Endothelial cell of umbilical vein (primary cell): ENCODE data around the gene SNAPIN. TPM values are rescaled to one million over a fixed set of nuclear protein-coding genes. Genes with fewer than 3 reads are reported as not detected.

Experiments
- BruUV-seq: library from RNA; stranded (reverse); fragments of 400-500 nt; replicated peaks from 2 replicates; lab custom pipeline; 2021; lab: Mats Ljungman, UMichigan
- CTCF ChIA-PET: fragments of 300-600, 350-600 bp; sonication (Branson Sonifier 250); formaldehyde crosslinking; loops from one replicate; lab custom pipeline; 2021; ENCODE audit warnings: antibody characterized with exemption, inconsistent platforms; lab: Charles Lee
- POLR2A ChIA-PET: fragments of 300-600, 350-600 bp; sonication (Branson Sonifier 250); formaldehyde crosslinking; loops from one replicate; lab custom pipeline; 2021; ENCODE audit warnings: antibody characterized with exemption, inconsistent platforms; lab: Charles Lee
- DNase-seq: peaks from one replicate; pipeline ENCODE4 v3.0.0-alpha.2; 2011; ENCODE audit warnings: low read depth, low spot score
- FAIRE-seq: peaks from 2 replicates; lab custom pipeline; 2011; peaks lifted over from hg19 to GRCh38; lab: Jason Lieb, UNC
- H2AFZ ChIP-seq: 2 replicates; pipeline ENCODE4 v1.6.0; 2012; ENCODE audit warnings: low read depth, low read length, control low read depth, inconsistent platforms
- H3K27ac ChIP-seq: 2 replicates; pipeline ENCODE4 v1.5.1; 2011; ENCODE audit warnings: low read depth, mild to moderate bottlenecking, control low read depth, low read length, moderate library complexity; ENCODE audit not compliant: insufficient read depth
- H3K27me3 ChIP-seq, 2 experiments: 2 replicates each; pipeline versions ENCODE4 v1.6.0 to v1.6.1; 2011; ENCODE audit warnings: low read length in 2 of 2, mixed read lengths in 1 of 2; ENCODE audit not compliant: control insufficient read depth in 2 of 2, insufficient read depth in 2 of 2
- H3K36me3 ChIP-seq, 2 experiments: 2 replicates in 1 of 2; 3 replicates in 1 of 2; pipeline ENCODE4 v1.5.1; 2011; ENCODE audit warnings: low read length in 2 of 2, mild to moderate bottlenecking in 1 of 2, moderate library complexity in 1 of 2; ENCODE audit not compliant: control insufficient read depth in 2 of 2, insufficient read depth in 2 of 2; ENCODE audit errors: extremely low read depth in 1 of 2
- H3K4me1 ChIP-seq: 3 replicates; pipeline ENCODE4 v1.5.1; 2011; ENCODE audit warnings: mild to moderate bottlenecking, low read length; ENCODE audit not compliant: control insufficient read depth, insufficient read depth; ENCODE audit errors: extremely low read depth
- H3K4me2 ChIP-seq: 2 replicates; pipeline ENCODE4 v1.6.1; 2011; ENCODE audit warnings: low read length, control low read depth, mixed read lengths; ENCODE audit not compliant: insufficient read depth
- H3K4me3 ChIP-seq, 3 experiments: fragments of 200-600 bp in 1 of 3; sonication (generic), shearing (Covaris generic) in 1 of 3; replicated peaks in 1 of 3; 2 replicates each; pipeline ENCODE4 v1.5.1; 2011 to 2016; ENCODE audit warnings: control low read depth in 3 of 3, low read length in 3 of 3, mild to moderate bottlenecking in 2 of 3, inconsistent platforms in 1 of 3, low read depth in 1 of 3, moderate library complexity in 1 of 3; ENCODE audit not compliant: insufficient read depth in 1 of 3
- H3K79me2 ChIP-seq: 2 replicates; pipeline ENCODE4 v1.6.0; 2012; ENCODE audit warnings: low read length, inconsistent platforms; ENCODE audit not compliant: control insufficient read depth, insufficient read depth
- H3K9ac ChIP-seq: replicated peaks from 2 replicates; pipeline ENCODE3; 2011; ENCODE audit warnings: low read length, control low read depth; ENCODE audit not compliant: insufficient read depth; ENCODE audit errors: extremely low read depth
- H3K9me1 ChIP-seq: replicated peaks from 3 replicates; pipeline ENCODE4 v1.6.0; 2011; ENCODE audit warnings: mild to moderate bottlenecking, low read length; ENCODE audit not compliant: control insufficient read depth, insufficient read depth; ENCODE audit errors: extremely low read depth
- H3K9me3 ChIP-seq: replicated peaks from 2 replicates; pipeline ENCODE4 v1.5.1; 2012; ENCODE audit warnings: low read length, inconsistent platforms; ENCODE audit not compliant: control insufficient read depth, insufficient read depth
- H4K20me1 ChIP-seq: replicated peaks from 2 replicates; pipeline ENCODE3; 2011; ENCODE audit warnings: mild to moderate bottlenecking, low read length; ENCODE audit not compliant: control insufficient read depth, insufficient read depth; ENCODE audit errors: extremely low read depth
- EZH2 ChIP-seq: IDR thresholded peaks from 2 replicates; pipeline ENCODE4 v1.6.1; 2012; ENCODE audit warnings: borderline replicate concordance, low read depth, mild to moderate bottlenecking, moderate library complexity, low read length, inconsistent platforms; ENCODE audit not compliant: severe bottlenecking
- FOS ChIP-seq: IDR thresholded peaks from 2 replicates; pipeline ENCODE4 v1.6.1; 2011; ENCODE audit warnings: mild to moderate bottlenecking, low read length, moderate library complexity, borderline replicate concordance; ENCODE audit not compliant: insufficient read depth
- GATA2 ChIP-seq: IDR thresholded peaks from 2 replicates; pipeline ENCODE4 v1.7.0; 2011; ENCODE audit warnings: low read depth, mild to moderate bottlenecking, moderate library complexity, mixed read lengths, low read length; ENCODE audit not compliant: insufficient read length, insufficient read depth
- JUN ChIP-seq: IDR thresholded peaks from 2 replicates; pipeline ENCODE4 v1.6.1; 2011; ENCODE audit warnings: borderline replicate concordance, low read depth; ENCODE audit not compliant: insufficient read length, insufficient read depth
- MYC ChIP-seq: IDR thresholded peaks from one replicate; pipeline ENCODE4 v1.6.1; 2011; ENCODE audit warnings: mild to moderate bottlenecking, low read depth, low read length
- POLR2A ChIP-seq: IDR thresholded peaks from 2 replicates; pipeline ENCODE4 v1.6.1; 2012; ENCODE audit warnings: low read depth, mild to moderate bottlenecking, control low read depth, low read length
- POLR2AphosphoS5 ChIP-seq: IDR thresholded peaks from 2 replicates; pipeline ENCODE4 v1.6.1; 2012; ENCODE audit warnings: low read depth, mild to moderate bottlenecking, control low read depth, low read length, moderate library complexity; ENCODE audit not compliant: insufficient read depth
- dilution Hi-C: fragments of 300-500 bp; cut with MboI; formaldehyde crosslinking; loops from one replicate; pipeline ENCODE4 v1.15.0; 2019; ENCODE audit warnings: low sequenced_read_pairs; ENCODE audit not compliant: extremely low pct_ligation_motif_present
- intact Hi-C: fragments of 100-400 bp; cut with micrococcal nuclease; formaldehyde crosslinking; loops from one replicate; pipeline ENCODE4 v1.10.0; 2022
- polyA plus RNA-seq, 4 experiments: library from polyadenylated mRNA; depleted of rRNA in 3 of 4; stranded (reverse) in 3 of 4; unstranded in 1 of 4; fragments of >200 nt; gene quantifications; 2 replicates each; pipeline versions ENCODE4 v1.2.1 to v1.2.3, GENCODE V29; 2011 to 2012; ENCODE audit warnings: missing spikeins in 1 of 4
- total RNA-seq: library from RNA; stranded (reverse); gene quantifications from 2 replicates; pipeline ENCODE4 v1.2.3, GENCODE V29; 2021
- TF ChIP-seq, protein P1 (sequence below), 2 donors: IDR thresholded peaks; 1 replicate in 1 of 2; 2 replicates in 1 of 2; pipeline ENCODE4 v1.5.1; 2011; ENCODE audit warnings: low read length in 2 of 2, mild to moderate bottlenecking in 2 of 2, moderate library complexity in 2 of 2, control low read depth in 1 of 2, inconsistent platforms in 1 of 2, low read depth in 1 of 2; ENCODE audit not compliant: insufficient read depth in 1 of 2; ENCODE audit errors: extremely low read depth in 1 of 2
- TF ChIP-seq, protein P2 (sequence below): IDR thresholded peaks from 2 replicates; pipeline ENCODE4 v1.6.1; 2011; ENCODE audit not compliant: insufficient read depth, insufficient read length

The SNAPIN gene
- total and polyA plus RNA-seq, 2 donors (not counting 3 experiments of a cell fraction or from before 2014, with no cell fraction given), result 36.8 to 55.1 TPM

GRCh38 chr1:153661111-153661708, 2.7 kb downstream of the SNAPIN start:
- intact Hi-C loops (no loop called here), dilution Hi-C loops (no loop called here)
- Histone ChIP-seq H3K27me3 (no peaks in the 10 kb centered on the region), H3K4me2 (no peak overlapping the region), H3K79me2 (peaks cover 13% of the 10 kb centered on the region), H3K9me3 (no peaks in the 10 kb centered on the region), H3K36me3 (peaks cover 31 to 33% of the 10 kb centered on the region in 2 experiments), H3K4me3 (no peak overlapping the region), H2AFZ (no peak overlapping the region), H3K4me1 (peaks cover 7% of the 10 kb centered on the region), H4K20me1 (no peaks in the 10 kb centered on the region), H3K9ac (no peak overlapping the region), H3K27ac (no peak overlapping the region), H3K9me1 (no peaks in the 10 kb centered on the region)
- TF ChIP-seq POLR2AphosphoS5 (peak; percentile 55), GATA2 (no peak), MYC (no peak), JUN (no peak), EZH2 (no peak), FOS (no peak), POLR2A (peak; percentile 6)
- TF ChIP-seq, protein P1, sequence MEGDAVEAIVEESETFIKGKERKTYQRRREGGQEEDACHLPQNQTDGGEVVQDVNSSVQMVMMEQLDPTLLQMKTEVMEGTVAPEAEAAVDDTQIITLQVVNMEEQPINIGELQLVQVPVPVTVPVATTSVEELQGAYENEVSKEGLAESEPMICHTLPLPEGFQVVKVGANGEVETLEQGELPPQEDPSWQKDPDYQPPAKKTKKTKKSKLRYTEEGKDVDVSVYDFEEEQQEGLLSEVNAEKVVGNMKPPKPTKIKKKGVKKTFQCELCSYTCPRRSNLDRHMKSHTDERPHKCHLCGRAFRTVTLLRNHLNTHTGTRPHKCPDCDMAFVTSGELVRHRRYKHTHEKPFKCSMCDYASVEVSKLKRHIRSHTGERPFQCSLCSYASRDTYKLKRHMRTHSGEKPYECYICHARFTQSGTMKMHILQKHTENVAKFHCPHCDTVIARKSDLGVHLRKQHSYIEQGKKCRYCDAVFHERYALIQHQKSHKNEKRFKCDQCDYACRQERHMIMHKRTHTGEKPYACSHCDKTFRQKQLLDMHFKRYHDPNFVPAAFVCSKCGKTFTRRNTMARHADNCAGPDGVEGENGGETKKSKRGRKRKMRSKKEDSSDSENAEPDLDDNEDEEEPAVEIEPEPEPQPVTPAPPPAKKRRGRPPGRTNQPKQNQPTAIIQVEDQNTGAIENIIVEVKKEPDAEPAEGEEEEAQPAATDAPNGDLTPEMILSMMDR (IDR thresholded peaks at IDR 0.05; ENCODE audit: extremely low read depth in 1 of 2, insufficient read depth in 1 of 2, low read depth in 1 of 2, low read length in 2 of 2), result no peak
- TF ChIP-seq, protein P2, sequence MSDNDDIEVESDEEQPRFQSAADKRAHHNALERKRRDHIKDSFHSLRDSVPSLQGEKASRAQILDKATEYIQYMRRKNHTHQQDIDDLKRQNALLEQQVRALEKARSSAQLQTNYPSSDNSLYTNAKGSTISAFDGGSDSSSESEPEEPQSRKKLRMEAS, result no peak
- POLR2A ChIA-PET, result interaction anchor here (0.7 kb wide), 1 partner anchor 421 kb away, joined by 4 read pairs; no protein-coding TSS in a partner anchor
- CTCF ChIA-PET, result interaction anchor here (1.0 to 1.9 kb wide), 3 partner anchors 13 to 89 kb away, joined by 3 to 5 read pairs (median 4); partner anchors contain the start of gene S100A13
- no TSS peak for BruUV-seq
- DNase-seq (no peak), FAIRE-seq (no peak)
